GM12891 (cell line): ENCODE results near the gene CCDC51.

Experiments
- POLR2A ChIP-seq: IDR thresholded peaks from 2 replicates; pipeline ENCODE4 v1.6.1; 2011; ENCODE audit warnings: low read depth, low read length, control low read depth
- POLR2AphosphoS5 ChIP-seq: IDR thresholded peaks from 2 replicates; pipeline ENCODE4 v1.6.1; 2011; ENCODE audit warnings: low read depth, low read length, control low read depth

- TF ChIP-seq POLR2A: no peak
- TF ChIP-seq POLR2AphosphoS5: no peak
These were observed 34.5 kb downstream of the CCDC51 start for GRCh38 chr3:48405343-48405881.
